ENCODE data around the gene PCBP1. TPM values are rescaled to one million over a fixed set of nuclear protein-coding genes. Genes with fewer than 3 reads are reported as not detected.
A peak's percentile ranks its signal among the peaks of the same experiment; 100 is the strongest.

PCBP1 gene
- total and polyA plus RNA-seq, 9 of the 15 experiments (the other 6 are each of a cell fraction or from before 2014, with no cell fraction given), result 19.2 to 407 (median 78.1) TPM

DNA sequence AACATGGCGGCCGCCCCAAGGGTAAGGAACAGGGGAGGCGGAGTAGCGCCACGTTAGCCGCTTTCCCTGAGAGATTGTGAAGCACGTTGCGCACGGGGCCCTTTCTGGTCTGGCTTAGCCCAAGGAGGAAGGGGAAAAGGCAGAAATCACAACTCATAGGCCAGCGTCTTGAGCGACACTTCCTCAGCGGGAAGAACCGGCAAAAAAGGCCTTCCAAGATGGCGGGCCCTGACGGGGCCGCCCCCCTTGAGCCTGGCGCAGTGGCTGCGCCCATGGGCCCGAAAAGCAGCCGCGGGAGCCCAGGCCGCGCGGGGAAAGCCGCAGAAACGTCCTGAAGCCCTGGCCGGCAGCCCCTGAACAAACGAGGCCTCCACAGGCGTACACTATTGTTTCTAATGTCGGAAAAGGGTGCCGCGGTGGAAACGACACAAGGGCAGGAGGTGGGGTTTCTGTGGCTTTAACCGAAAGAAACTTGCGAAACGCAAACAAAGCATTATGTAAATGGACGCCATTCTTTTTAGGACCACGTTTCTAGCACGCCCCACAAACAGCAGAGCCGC lies 919 bp upstream of the PCBP1 start (continued):
- TF ChIP-seq, protein P1, sequence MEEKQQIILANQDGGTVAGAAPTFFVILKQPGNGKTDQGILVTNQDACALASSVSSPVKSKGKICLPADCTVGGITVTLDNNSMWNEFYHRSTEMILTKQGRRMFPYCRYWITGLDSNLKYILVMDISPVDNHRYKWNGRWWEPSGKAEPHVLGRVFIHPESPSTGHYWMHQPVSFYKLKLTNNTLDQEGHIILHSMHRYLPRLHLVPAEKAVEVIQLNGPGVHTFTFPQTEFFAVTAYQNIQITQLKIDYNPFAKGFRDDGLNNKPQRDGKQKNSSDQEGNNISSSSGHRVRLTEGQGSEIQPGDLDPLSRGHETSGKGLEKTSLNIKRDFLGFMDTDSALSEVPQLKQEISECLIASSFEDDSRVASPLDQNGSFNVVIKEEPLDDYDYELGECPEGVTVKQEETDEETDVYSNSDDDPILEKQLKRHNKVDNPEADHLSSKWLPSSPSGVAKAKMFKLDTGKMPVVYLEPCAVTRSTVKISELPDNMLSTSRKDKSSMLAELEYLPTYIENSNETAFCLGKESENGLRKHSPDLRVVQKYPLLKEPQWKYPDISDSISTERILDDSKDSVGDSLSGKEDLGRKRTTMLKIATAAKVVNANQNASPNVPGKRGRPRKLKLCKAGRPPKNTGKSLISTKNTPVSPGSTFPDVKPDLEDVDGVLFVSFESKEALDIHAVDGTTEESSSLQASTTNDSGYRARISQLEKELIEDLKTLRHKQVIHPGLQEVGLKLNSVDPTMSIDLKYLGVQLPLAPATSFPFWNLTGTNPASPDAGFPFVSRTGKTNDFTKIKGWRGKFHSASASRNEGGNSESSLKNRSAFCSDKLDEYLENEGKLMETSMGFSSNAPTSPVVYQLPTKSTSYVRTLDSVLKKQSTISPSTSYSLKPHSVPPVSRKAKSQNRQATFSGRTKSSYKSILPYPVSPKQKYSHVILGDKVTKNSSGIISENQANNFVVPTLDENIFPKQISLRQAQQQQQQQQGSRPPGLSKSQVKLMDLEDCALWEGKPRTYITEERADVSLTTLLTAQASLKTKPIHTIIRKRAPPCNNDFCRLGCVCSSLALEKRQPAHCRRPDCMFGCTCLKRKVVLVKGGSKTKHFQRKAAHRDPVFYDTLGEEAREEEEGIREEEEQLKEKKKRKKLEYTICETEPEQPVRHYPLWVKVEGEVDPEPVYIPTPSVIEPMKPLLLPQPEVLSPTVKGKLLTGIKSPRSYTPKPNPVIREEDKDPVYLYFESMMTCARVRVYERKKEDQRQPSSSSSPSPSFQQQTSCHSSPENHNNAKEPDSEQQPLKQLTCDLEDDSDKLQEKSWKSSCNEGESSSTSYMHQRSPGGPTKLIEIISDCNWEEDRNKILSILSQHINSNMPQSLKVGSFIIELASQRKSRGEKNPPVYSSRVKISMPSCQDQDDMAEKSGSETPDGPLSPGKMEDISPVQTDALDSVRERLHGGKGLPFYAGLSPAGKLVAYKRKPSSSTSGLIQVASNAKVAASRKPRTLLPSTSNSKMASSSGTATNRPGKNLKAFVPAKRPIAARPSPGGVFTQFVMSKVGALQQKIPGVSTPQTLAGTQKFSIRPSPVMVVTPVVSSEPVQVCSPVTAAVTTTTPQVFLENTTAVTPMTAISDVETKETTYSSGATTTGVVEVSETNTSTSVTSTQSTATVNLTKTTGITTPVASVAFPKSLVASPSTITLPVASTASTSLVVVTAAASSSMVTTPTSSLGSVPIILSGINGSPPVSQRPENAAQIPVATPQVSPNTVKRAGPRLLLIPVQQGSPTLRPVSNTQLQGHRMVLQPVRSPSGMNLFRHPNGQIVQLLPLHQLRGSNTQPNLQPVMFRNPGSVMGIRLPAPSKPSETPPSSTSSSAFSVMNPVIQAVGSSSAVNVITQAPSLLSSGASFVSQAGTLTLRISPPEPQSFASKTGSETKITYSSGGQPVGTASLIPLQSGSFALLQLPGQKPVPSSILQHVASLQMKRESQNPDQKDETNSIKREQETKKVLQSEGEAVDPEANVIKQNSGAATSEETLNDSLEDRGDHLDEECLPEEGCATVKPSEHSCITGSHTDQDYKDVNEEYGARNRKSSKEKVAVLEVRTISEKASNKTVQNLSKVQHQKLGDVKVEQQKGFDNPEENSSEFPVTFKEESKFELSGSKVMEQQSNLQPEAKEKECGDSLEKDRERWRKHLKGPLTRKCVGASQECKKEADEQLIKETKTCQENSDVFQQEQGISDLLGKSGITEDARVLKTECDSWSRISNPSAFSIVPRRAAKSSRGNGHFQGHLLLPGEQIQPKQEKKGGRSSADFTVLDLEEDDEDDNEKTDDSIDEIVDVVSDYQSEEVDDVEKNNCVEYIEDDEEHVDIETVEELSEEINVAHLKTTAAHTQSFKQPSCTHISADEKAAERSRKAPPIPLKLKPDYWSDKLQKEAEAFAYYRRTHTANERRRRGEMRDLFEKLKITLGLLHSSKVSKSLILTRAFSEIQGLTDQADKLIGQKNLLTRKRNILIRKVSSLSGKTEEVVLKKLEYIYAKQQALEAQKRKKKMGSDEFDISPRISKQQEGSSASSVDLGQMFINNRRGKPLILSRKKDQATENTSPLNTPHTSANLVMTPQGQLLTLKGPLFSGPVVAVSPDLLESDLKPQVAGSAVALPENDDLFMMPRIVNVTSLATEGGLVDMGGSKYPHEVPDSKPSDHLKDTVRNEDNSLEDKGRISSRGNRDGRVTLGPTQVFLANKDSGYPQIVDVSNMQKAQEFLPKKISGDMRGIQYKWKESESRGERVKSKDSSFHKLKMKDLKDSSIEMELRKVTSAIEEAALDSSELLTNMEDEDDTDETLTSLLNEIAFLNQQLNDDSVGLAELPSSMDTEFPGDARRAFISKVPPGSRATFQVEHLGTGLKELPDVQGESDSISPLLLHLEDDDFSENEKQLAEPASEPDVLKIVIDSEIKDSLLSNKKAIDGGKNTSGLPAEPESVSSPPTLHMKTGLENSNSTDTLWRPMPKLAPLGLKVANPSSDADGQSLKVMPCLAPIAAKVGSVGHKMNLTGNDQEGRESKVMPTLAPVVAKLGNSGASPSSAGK (IDR thresholded peaks at IDR 0.05), result peak; percentile 90; the same call in 1 of the 2 replicates
- TF ChIP-seq MAFG (tag; conservative IDR thresholded peaks at IDR 0.05), result no peak; the same call in 1 of the 2 replicates
- no peak for TF ChIP-seq NRF1 (conservative IDR thresholded peaks at IDR 0.05 in 1 of 2, IDR thresholded peaks at IDR 0.05 in 1 of 2)
- TF ChIP-seq KLF10 (CRISPR knock-in tag; IDR thresholded peaks at IDR 0.05), result peak; percentile 57; the same call in 1 of the 2 replicates
- TF ChIP-seq ZNF140 (CRISPR knock-in tag; IDR thresholded peaks at IDR 0.05), result 0 out of 2 replicates have a peak, but pooled peaks have one; percentile 72
- no peak for TF ChIP-seq ZNF384 (IDR thresholded peaks at IDR 0.05; ENCODE audit: low read depth, low read length)
- TF ChIP-seq, protein P2, sequence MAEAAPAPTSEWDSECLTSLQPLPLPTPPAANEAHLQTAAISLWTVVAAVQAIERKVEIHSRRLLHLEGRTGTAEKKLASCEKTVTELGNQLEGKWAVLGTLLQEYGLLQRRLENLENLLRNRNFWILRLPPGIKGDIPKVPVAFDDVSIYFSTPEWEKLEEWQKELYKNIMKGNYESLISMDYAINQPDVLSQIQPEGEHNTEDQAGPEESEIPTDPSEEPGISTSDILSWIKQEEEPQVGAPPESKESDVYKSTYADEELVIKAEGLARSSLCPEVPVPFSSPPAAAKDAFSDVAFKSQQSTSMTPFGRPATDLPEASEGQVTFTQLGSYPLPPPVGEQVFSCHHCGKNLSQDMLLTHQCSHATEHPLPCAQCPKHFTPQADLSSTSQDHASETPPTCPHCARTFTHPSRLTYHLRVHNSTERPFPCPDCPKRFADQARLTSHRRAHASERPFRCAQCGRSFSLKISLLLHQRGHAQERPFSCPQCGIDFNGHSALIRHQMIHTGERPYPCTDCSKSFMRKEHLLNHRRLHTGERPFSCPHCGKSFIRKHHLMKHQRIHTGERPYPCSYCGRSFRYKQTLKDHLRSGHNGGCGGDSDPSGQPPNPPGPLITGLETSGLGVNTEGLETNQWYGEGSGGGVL (CRISPR knock-in tag; IDR thresholded peaks at IDR 0.05), result no peak; the same call in 1 of the 2 replicates
- TF ChIP-seq CTBP1 (IDR thresholded peaks at IDR 0.05; ENCODE audit: borderline replicate concordance), result no peak; the same call in 1 of the 2 replicates
- TF ChIP-seq OTX1 (CRISPR knock-in tag; IDR thresholded peaks at IDR 0.05), result peak; percentile 79
- TF ChIP-seq ZNF274 (IDR thresholded peaks at IDR 0.05; ENCODE audit: borderline replicate concordance, low read depth, low read length), result no peak
- TF ChIP-seq, protein P3, sequence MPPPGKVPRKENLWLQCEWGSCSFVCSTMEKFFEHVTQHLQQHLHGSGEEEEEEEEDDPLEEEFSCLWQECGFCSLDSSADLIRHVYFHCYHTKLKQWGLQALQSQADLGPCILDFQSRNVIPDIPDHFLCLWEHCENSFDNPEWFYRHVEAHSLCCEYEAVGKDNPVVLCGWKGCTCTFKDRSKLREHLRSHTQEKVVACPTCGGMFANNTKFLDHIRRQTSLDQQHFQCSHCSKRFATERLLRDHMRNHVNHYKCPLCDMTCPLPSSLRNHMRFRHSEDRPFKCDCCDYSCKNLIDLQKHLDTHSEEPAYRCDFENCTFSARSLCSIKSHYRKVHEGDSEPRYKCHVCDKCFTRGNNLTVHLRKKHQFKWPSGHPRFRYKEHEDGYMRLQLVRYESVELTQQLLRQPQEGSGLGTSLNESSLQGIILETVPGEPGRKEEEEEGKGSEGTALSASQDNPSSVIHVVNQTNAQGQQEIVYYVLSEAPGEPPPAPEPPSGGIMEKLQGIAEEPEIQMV (tag; conservative IDR thresholded peaks at IDR 0.05; ENCODE audit: low read depth), result peak; percentile 2; the same call in 1 of the 2 replicates
- TF ChIP-seq ZBED1 (IDR thresholded peaks at IDR 0.05), result no peak

Measured in K562 (cell line).